Duodenal mucosa (tissue), 2 donors: Measurements from ENCODE around the gene CFHR5.

Experiments used
- H3K27ac ChIP-seq: one replicate; pipeline ENCODE4 v1.7.0; 2013; ENCODE audit warnings: low read depth, low read length
- H3K27me3 ChIP-seq, 2 donors: one replicate each; pipeline ENCODE4 v1.7.0; 2013; ENCODE audit warnings: low read length in 2 of 2, control low read depth in 1 of 2; ENCODE audit not compliant: insufficient read depth in 2 of 2, control insufficient read depth in 1 of 2
- H3K36me3 ChIP-seq, 2 donors: one replicate each; pipeline ENCODE4 v1.7.0; 2013; ENCODE audit warnings: low read length in 2 of 2, control low read depth in 1 of 2; ENCODE audit not compliant: insufficient read depth in 2 of 2, control insufficient read depth in 1 of 2
- H3K4me1 ChIP-seq, 2 donors: one replicate each; pipeline ENCODE4 v1.7.0; 2013; ENCODE audit warnings: low read length in 2 of 2, control low read depth in 1 of 2; ENCODE audit not compliant: insufficient read depth in 2 of 2, control insufficient read depth in 1 of 2
- H3K4me3 ChIP-seq, 2 donors: one replicate each; pipeline ENCODE4 v1.7.0; 2013; ENCODE audit warnings: low read length in 2 of 2, low read depth in 1 of 2
- H3K9ac ChIP-seq, 2 donors: one replicate each; pipeline ENCODE4 v1.7.0; 2013; ENCODE audit warnings: low read length in 2 of 2, low read depth in 1 of 2
- H3K9me3 ChIP-seq, 2 donors: one replicate each; pipeline ENCODE4 v1.7.0; 2013; ENCODE audit warnings: low read length in 2 of 2, control low read depth in 1 of 2; ENCODE audit not compliant: control insufficient read depth in 1 of 2

CFHR5 gene

DNA sequence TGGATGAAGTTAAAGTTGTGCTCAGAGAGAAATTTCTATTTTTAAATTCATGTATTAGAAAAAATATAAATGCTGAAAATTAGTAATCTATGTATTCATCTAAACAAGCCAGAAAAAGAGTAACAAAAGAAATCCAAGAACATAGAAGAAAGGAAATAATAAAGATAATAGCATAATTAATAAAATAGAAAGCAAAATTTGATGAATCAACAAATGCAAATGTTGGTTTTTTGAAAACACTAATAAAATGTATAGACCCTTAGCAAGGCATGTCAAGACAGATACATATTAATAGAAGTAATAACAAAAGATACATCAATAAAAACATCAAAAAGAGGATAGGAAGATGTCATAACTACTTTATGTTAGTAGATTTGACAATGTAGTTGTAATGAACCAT lies 71.7 kb downstream of the CFHR5 start:
- H3K36me3 ChIP-seq: no peaks in the 10 kb centered on the region
- H3K9me3 ChIP-seq: no peaks in the 10 kb centered on the region
- H3K4me1 ChIP-seq: no peaks in the 10 kb centered on the region
- H3K27me3 ChIP-seq: no peaks in the 10 kb centered on the region
- H3K4me3 ChIP-seq: no peak overlapping the region
- no peak overlapping the region for H3K9ac ChIP-seq
- no peak overlapping the region for H3K27ac ChIP-seq
